Effector memory CD8-positive, alpha-beta T cell (primary cell): ENCODE results near the gene LRCH1.
A peak's percentile ranks its signal among the peaks of the same experiment; 100 is the strongest.

Experiments
- ATAC-seq: fragments of 150-1000 bp; cut with Tn5 transposase; replicated peaks from 2 replicates; pipeline ENCODE4 v1.10.0; 2021; ENCODE audit warnings: mild to moderate bottlenecking, moderate library complexity
- DNase-seq, 3 experiments: peaks; one replicate each; pipeline ENCODE4 v3.0.0; 2021
- H3K27ac Mint-ChIP-seq, 2 donors: one replicate each; pipeline ENCODE4 v1.8.0; 2022; ENCODE audit warnings: mild to moderate bottlenecking in 2 of 2, mixed read lengths in 2 of 2, moderate library complexity in 2 of 2
- H3K27me3 Mint-ChIP-seq, 2 donors: one replicate each; pipeline ENCODE4 v1.8.0; 2022; ENCODE audit warnings: mixed read lengths in 2 of 2
- H3K36me3 Mint-ChIP-seq: one replicate; pipeline ENCODE4 v1.8.0; 2022; ENCODE audit warnings: mild to moderate bottlenecking, moderate library complexity, mixed read lengths; ENCODE audit not compliant: insufficient read depth
- H3K4me1 Mint-ChIP-seq, 2 donors: one replicate each; pipeline ENCODE4 v1.8.0; 2022; ENCODE audit warnings: low read depth in 2 of 2, mixed read lengths in 2 of 2
- H3K4me3 Mint-ChIP-seq, 2 donors: one replicate each; pipeline ENCODE4 v1.8.0; 2022; ENCODE audit warnings: mild to moderate bottlenecking in 2 of 2, mixed read lengths in 2 of 2, moderate library complexity in 2 of 2
- H3K9me3 Mint-ChIP-seq, 2 donors: one replicate each; pipeline ENCODE4 v1.8.0; 2022; ENCODE audit warnings: mixed read lengths in 2 of 2

LRCH1 gene

DNA sequence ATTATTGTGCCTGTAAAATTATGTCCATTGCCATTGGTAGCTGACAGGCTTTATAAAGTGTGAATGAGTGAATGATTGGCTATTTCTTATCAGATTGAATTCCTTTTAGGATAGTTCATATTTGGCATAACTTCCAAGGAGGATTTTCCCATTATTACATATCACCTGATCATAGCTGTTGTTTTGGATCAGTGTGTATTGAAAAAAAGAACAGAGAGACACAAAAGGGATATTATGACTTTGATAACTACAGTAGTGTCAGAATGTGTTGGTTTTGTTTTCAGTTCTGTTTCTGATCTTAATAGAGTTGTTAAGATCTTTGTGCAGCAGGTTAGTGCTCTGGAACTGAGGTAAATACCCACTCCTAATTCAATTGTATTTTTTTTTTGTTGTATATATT is 103.8 kb downstream of the LRCH1 start:
- H3K4me1 Mint-ChIP-seq, result peaks cover 3 to 7% of the 10 kb centered on the region in 2 donors
- ATAC-seq (no peak), DNase-seq (no peak)
- no peaks in the 10 kb centered on the region for H3K27me3 Mint-ChIP-seq
- no peak overlapping the region for H3K4me3 Mint-ChIP-seq
- peak overlapping the region in 1 of 2 donors; percentile 25 for H3K27ac Mint-ChIP-seq
- peaks cover 6% of the 10 kb centered on the region for H3K36me3 Mint-ChIP-seq
- H3K9me3 Mint-ChIP-seq, result no peaks in the 10 kb centered on the region

DNA sequence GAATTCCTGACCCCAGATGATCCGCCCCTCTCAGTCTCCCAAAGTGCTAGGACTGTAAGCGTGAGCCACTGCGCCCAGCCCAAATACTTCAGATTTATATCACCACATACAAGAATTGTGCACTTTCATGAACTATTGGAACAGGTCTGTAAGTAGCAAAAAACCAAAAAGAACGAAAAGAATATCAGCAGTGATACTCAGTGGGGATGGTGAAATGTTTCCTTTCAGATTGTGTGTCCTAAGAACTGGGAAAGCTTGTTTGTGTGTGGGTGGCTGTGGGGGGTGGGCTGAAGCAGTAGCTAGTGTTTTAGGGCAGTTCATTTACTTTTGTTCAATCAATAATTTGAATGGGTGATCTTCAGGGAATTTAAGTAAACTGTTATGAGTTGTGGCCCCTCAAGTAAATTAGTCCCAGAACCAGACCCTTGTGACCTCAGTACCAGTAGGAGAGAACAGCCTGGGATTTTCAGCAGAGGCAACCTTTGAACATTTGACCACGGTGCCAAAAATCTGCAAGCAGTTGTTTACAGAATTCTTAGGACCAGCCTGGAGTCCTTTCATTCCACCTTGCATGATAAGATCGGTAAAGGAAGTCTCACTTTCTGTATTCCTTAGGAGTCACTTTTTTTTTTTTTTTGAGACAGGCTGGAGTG is 106.6 kb downstream of the LRCH1 start:
- Mint-ChIP-seq H3K4me1 (peaks cover 9 to 15% of the 10 kb centered on the region in 2 donors), H3K27me3 (no peaks in the 10 kb centered on the region), H3K9me3 (no peaks in the 10 kb centered on the region), H3K27ac (no peak overlapping the region), H3K36me3 (no peaks in the 10 kb centered on the region), H3K4me3 (no peak overlapping the region)
- no peak for ATAC-seq
- no peak for DNase-seq

DNA sequence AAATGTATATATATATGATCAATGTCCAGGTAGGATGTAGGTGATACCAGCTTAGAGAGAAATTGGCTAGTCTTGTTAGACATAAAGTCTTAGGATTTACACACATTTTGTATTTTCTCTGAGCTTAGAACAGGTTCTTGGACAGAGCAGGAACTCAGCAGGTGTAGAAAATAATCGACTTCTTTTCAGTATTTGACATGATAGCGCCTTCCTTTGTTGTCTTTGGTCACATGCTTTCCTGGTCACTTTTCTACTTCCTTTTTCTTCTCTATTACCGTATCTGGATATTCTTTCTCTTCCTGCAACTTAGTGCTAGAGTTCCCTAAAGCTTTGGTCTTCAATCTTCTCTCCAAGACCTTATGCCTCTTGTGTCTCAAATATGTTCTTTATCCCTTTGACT is 107.4 kb downstream of the LRCH1 start:
- Mint-ChIP-seq H3K27ac (peak overlapping the region in 1 of 2 donors; percentile 35), H3K36me3 (no peaks in the 10 kb centered on the region), H3K27me3 (no peaks in the 10 kb centered on the region), H3K4me1 (peaks cover 11 to 18% of the 10 kb centered on the region in 2 donors), H3K9me3 (no peaks in the 10 kb centered on the region), H3K4me3 (no peak overlapping the region)
- DNase-seq (no peak), ATAC-seq (no peak)

DNA sequence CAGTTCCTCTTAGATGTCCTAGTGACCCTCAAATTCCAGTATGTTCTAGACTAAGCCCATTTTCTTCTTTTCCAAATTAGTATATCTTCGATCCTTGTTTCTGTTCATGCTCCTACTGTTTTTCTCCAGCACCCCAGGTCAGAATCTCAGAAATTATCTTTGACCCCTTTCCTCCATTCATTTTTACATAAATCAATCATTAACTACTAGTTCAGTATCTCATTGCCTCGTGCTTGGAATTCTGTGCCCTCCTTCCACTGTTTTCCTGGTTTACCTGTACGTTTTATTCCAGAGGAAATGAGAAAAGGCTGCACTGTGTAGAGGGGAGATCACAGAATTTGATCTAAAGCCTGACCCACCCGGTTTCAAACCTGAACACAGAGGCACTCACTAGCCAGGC is 107.9 kb downstream of the LRCH1 start:
- ATAC-seq (no peak), DNase-seq (no peak)
- Mint-ChIP-seq H3K4me1 (peaks cover 15 to 23% of the 10 kb centered on the region in 2 donors), H3K27me3 (no peaks in the 10 kb centered on the region), H3K4me3 (no peak overlapping the region), H3K27ac (peak overlapping the region in 1 of 2 donors; percentile 35), H3K36me3 (peaks cover 2% of the 10 kb centered on the region), H3K9me3 (no peaks in the 10 kb centered on the region)

DNA sequence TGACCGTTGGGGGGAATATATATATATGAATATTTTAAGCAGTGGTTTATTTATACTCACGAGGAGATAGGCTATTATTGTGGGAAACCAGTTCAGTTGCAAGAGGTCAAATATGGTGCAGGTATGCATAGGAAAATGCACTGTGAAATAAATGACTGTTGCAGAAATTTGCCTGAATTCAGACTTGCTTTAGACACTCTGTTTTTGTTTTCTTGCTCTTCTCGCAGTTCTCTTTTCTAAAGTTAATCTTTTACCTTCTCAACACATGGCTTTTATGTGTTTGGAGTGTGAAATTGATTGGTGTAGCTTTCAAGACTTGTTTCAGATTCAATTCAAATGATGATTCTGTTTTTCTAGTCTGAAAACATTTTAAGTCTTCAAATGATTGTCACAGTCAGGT is 109.7 kb downstream of the LRCH1 start:
- Mint-ChIP-seq H3K9me3 (no peaks in the 10 kb centered on the region), H3K4me1 (peaks cover 19 to 37% of the 10 kb centered on the region in 2 donors), H3K4me3 (no peak overlapping the region), H3K27me3 (no peaks in the 10 kb centered on the region), H3K27ac (peak overlapping the region in 1 of 2 donors; percentile 45), H3K36me3 (peaks cover 3% of the 10 kb centered on the region)
- ATAC-seq, result no peak
- no peak for DNase-seq

DNA sequence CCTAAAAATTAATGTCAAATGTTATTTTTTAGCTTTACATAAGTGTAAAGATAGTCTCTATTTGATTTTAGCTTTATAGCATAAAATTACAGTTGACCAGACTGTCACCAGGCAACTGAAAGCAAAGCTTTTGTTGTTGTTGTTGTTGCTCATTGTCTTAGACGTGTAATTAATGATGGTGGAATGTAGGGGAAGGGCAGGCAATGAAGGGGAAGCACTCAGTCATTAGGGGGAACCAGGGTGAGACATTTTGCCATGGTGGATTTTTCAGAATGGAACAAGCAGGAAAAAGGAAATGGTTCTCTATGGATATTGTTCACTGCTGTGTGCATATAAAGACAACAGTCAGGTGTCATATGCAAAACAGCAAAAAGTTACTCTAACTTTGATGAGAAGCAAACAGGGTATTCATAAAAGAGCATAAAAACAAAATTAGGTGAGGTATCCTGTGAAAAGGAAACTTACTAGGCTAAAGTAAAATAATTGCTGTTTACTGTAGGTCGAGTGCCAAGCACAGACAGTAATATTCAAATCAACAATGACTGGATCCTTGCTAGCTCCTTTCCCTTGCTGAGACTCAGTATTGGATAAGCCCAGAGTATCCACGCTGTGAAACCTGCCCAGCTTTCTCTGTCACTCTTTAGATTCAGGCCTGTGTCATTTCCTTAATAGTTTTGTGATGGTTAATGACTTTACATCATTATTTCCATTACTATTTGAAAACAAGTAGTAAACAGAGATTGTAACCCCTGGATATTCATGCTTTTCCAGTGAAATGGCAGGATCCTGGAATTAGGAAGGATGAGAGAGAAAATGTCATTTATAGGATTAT is 110.5 kb downstream of the LRCH1 start:
- Mint-ChIP-seq H3K27ac (peak overlapping the region; percentile 16 to 45), H3K27me3 (no peaks in the 10 kb centered on the region), H3K36me3 (peaks cover 3% of the 10 kb centered on the region), H3K9me3 (no peaks in the 10 kb centered on the region), H3K4me1 (peaks cover 20 to 44% of the 10 kb centered on the region in 2 donors), H3K4me3 (no peak overlapping the region)
- DNase-seq (no peak), ATAC-seq (no peak)

DNA sequence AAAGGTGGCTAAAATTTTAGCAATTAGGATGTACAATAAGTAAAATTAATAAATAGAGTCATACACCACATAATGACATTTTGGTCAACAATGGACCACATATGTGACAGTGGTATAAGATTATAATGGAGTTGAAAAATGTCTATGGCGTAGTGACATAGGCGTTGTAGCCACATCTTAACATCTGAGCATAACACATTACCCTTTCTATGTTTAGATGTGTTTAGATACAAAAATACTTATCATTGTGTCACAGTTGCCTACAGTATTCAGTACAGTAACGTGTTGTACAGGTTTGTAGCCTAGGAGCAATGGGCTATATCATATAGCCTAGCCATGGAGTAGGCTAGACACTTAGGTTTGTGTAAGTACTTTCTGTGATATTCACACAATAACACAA is 111.2 kb downstream of the LRCH1 start:
- ATAC-seq, result no peak
- Mint-ChIP-seq H3K4me1 (peaks cover 23 to 48% of the 10 kb centered on the region in 2 donors), H3K4me3 (no peak overlapping the region), H3K9me3 (no peaks in the 10 kb centered on the region), H3K27me3 (no peaks in the 10 kb centered on the region), H3K27ac (peak overlapping the region; percentile 26 to 45), H3K36me3 (peaks cover 8% of the 10 kb centered on the region)
- DNase-seq, result no peak

DNA sequence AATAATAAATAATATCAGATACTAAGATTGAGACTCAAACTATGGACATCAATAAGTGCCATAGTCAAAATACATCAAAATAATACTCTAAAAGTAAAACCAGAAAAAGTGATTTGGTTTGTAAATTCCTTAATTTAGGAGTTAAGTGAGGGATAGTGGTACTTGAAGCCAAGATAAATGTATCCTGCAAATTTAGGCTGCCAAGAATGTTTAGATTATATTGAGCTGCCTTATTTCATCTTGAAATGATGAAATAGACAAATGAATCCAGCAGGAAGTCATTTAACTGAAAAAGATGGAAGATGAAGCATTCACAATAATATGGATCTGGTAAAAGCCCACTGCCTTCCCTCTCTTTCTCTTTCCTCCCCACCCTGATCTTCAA is 112.3 kb downstream of the LRCH1 start:
- Mint-ChIP-seq H3K27ac (peak overlapping the region; percentile 90 to 97), H3K36me3 (peaks cover 10% of the 10 kb centered on the region), H3K4me3 (peak overlapping the region; percentile 11 to 41), H3K27me3 (no peaks in the 10 kb centered on the region), H3K4me1 (peaks cover 23 to 48% of the 10 kb centered on the region in 2 donors), H3K9me3 (no peaks in the 10 kb centered on the region)
- DNase-seq, result no peak
- ATAC-seq, result no peak

DNA sequence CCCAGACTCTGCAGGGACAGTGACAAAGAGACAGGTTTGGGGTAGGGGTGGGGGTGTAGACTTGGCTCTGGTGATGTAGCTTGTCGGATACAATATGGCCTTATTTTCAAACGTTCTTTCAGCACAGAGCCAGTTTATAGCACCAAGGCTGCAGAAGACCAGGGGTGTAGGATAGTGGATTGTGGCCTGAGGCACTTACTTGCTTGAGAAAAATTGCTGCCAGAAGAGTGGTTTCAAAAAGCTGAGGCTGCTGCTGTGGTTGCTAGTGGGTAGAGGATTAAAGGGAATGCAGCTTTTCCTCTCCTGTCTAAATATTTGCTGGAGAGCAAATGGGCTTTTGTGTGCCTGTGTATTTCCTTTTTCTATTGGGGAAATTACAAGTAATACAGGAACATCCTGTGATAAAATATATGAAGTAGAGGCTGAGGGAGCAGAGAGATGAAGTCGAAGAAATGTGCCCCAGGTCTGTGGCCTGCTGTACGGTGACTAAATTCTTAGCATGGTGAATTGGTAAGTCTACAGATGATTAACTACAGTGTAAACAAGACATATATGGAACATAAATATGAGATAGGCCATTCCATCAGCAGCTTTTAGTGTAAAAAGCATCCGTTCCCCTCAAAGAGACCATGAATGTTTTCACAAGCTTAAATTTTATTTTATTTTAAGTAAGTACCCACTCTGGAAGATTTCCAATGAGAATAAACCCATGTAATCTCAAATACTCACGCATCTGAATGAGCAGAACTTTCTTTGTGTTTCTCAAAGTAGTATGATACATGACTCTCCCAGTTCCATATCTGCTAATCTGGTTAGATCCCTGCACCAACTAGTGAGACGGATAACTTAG is 112.9 kb downstream of the LRCH1 start:
- no peaks in the 10 kb centered on the region for H3K9me3 Mint-ChIP-seq
- peak overlapping the region; percentile 11 to 41 for H3K4me3 Mint-ChIP-seq
- H3K36me3 Mint-ChIP-seq, result peaks cover 10% of the 10 kb centered on the region
- no peak for DNase-seq
- peaks cover 20 to 43% of the 10 kb centered on the region in 2 donors for H3K4me1 Mint-ChIP-seq
- peak overlapping the region; percentile 90 to 97 for H3K27ac Mint-ChIP-seq
- no peak for ATAC-seq
- no peaks in the 10 kb centered on the region for H3K27me3 Mint-ChIP-seq

DNA sequence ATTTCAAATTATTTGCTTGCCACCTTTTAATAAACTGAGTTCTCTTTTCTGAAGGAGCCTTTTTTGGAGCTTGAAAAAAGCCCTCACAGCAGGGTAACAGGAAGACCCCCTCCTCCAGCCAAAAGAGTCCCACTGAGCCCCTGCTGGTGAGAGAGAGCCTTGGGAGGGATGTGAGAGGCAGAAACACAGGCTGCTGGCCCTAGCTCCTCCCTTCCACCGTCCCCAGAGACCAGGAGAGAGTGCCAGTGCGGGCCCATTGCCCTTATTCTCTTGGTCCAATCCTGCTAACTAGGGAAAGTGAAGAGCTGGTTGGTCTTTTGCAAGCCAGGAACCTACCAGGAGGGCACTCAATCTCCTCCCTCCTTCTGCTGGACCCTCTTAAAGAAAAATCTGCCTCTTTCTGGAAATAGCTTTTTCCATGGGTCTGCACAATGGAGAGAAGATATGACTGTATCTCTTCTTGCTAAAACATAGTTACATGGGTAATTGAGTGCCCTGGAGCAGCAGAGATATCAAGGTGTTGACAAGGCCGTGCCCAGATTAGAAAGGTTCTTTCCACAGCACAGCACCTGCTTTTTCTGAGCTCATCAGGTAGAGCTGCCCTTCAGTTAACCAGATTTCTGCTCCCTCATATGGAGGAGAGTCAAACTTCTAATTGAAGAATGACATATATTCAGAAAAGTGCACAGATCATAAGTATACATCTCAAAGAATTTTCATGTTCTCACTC is 113.9 kb downstream of the LRCH1 start:
- Mint-ChIP-seq H3K4me3 (peak overlapping the region; percentile 68 to 79), H3K27ac (peak overlapping the region; percentile 90 to 97), H3K9me3 (no peaks in the 10 kb centered on the region), H3K36me3 (peaks cover 10% of the 10 kb centered on the region), H3K27me3 (no peaks in the 10 kb centered on the region), H3K4me1 (peaks cover 24 to 45% of the 10 kb centered on the region in 2 donors)
- DNase-seq (no peak), ATAC-seq (no peak)

DNA sequence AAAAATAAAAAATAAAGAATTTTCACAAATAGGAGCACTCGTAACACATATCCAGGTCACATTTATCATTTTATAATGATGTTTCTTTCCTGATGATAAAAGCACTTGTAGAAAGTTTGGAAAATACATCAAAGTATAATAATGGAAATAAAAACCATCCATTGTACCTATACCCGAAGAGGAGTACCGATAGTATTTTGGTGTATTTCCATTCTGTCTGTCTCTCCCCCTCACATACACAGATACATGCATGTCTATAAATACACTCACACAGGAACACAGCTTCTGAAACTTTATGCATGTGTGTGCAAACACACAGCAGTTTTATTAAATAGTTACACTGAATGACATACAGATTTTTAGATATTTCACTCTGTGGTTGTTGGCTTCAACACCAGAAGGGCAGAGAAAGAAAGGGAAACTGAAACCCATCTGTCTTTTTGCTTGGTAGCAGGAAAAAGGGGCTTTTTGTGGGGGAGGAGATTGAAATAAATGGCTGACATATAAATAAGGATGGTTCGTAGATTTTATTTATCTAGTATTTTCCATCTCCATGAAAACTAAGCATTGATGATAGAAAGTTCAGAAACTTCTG is 114.8 kb downstream of the LRCH1 start:
- DNase-seq (peak in 2 of 3 experiments; percentile 10 to 14), ATAC-seq (peak; percentile 88)
- peak overlapping the region; percentile 90 to 97 for H3K27ac Mint-ChIP-seq
- H3K36me3 Mint-ChIP-seq, result peaks cover 10% of the 10 kb centered on the region
- H3K4me1 Mint-ChIP-seq, result peaks cover 23 to 43% of the 10 kb centered on the region in 2 donors
- no peaks in the 10 kb centered on the region for H3K27me3 Mint-ChIP-seq
- peak overlapping the region; percentile 65 to 80 for H3K4me3 Mint-ChIP-seq
- no peaks in the 10 kb centered on the region for H3K9me3 Mint-ChIP-seq

DNA sequence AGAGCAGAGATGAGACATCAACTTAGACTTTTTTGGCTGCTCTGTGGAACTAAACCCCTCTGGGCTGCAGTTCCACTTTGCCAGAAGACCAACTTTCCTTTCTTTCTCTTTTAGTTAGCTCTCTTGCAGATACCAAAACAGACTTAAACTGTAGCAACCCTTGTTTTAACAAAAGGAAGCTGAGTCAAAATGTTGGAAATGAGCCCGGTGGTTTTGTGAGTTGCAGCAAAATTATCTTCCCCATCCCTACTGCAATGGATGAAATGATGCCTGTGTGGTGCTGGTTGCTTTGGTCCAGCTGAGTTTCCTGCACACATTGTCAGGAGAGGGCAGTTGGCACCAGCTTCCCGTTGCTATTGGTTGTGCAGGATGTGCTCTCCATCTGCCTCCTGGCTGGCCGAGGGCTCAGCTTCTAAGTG is 115.3 kb downstream of the LRCH1 start:
- Mint-ChIP-seq H3K4me3 (peak overlapping the region; percentile 65 to 80), H3K27ac (peak overlapping the region; percentile 90 to 97), H3K4me1 (peaks cover 19 to 38% of the 10 kb centered on the region in 2 donors), H3K9me3 (no peaks in the 10 kb centered on the region), H3K36me3 (peaks cover 10% of the 10 kb centered on the region), H3K27me3 (no peaks in the 10 kb centered on the region)
- ATAC-seq (peak; percentile 34), DNase-seq (peak in 1 of 3 experiments; percentile 13)
